GM12892 (cell line): ENCODE data around the gene WWOX.

Source experiments
- POLR2A ChIP-seq: IDR thresholded peaks from 2 replicates; pipeline ENCODE4 v1.6.1; 2011; ENCODE audit warnings: low read depth, low read length, control low read depth
- POLR2AphosphoS5 ChIP-seq: IDR thresholded peaks from 2 replicates; pipeline ENCODE4 v1.6.1; 2011; ENCODE audit warnings: low read depth, low read length, control low read depth
- TAF1 ChIP-seq: IDR thresholded peaks from 2 replicates; pipeline ENCODE4 v1.6.1; 2011; ENCODE audit warnings: low read depth, mild to moderate bottlenecking, control low read depth, low read length, borderline replicate concordance

DNA sequence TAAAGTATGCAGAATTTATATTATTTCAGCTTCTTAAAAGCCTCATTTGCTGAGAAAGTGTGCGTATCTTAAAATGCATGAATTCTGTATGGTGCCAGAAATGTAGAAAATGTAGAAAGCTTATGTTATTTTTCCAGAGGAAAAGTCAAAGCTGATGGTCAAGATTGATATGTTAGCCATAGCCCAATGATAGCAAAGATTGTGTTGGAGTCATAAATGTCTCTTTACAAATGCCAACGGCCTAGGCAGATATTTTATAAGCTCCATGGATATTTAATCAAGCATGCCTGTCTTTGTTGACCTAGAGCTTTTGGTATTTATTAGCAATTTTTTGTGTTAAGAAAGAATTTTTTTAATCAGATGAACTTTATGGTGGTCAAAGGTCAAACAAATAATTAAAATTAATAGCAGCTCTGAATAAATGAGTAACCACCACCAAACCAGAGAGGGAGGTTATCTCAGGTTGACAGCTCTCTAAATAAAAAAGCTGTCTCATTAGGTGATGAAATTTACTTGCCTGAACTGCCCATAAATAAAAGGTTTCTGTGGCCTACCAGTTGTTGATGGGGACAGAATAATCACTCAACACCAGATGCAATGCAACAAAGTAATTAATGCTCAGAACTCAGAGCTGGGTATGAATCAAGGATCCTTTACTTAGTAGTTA, 48.6 kb upstream of the WWOX start:
- TF ChIP-seq POLR2AphosphoS5 (no peak), POLR2A (no peak), TAF1 (no peak)
